ENCODE results near the gene CNGA3.
"Not testable (repeated sequence)": the region's sequence is repeated elsewhere in the genome, so short reads cannot be mapped to it uniquely, and the experiment has no call there.

CNGA3 gene

GRCh38 chr2:98404556-98405250 is 58.4 kb downstream of the CNGA3 start:
- DNase-seq, result no peak

- no peak for DNase-seq
Measured at GRCh38 chr2:98405301-98405700, 59.0 kb downstream of the CNGA3 start.

GRCh38 chr2:98408155-98408554 is 61.9 kb downstream of the CNGA3 start:
- DNase-seq, result no peak

- DNase-seq, result peak; percentile 56
Measured at GRCh38 chr2:98412751-98413458, 66.6 kb downstream of the CNGA3 start.

- not testable (repeated sequence) for DNase-seq
Measured at GRCh38 chr2:98414246-98414645, 68.0 kb downstream of the CNGA3 start.

- not testable (repeated sequence) for DNase-seq
Measured at GRCh38 chr2:98415719-98416248, 69.5 kb downstream of the CNGA3 start.

GRCh38 chr2:98416383-98417159 is 70.3 kb downstream of the CNGA3 start:
- DNase-seq, result no peak

- DNase-seq, result no peak
Measured at GRCh38 chr2:98419544-98419943, 73.3 kb downstream of the CNGA3 start.

GRCh38 chr2:98419977-98420725 is 73.9 kb downstream of the CNGA3 start:
- DNase-seq, result no peak

GRCh38 chr2:98422449-98422848 is 76.2 kb downstream of the CNGA3 start:
- no peak for DNase-seq

GRCh38 chr2:98426771-98427170 is 80.5 kb downstream of the CNGA3 start:
- DNase-seq, result no peak

GRCh38 chr2:98432145-98432544 is 85.9 kb downstream of the CNGA3 start:
- no peak for DNase-seq

- DNase-seq, result no peak
Measured at GRCh38 chr2:98433363-98433964, 87.2 kb downstream of the CNGA3 start.

- no peak for DNase-seq
Measured at GRCh38 chr2:98434492-98434891, 88.2 kb downstream of the CNGA3 start.

- DNase-seq, result not testable (repeated sequence)
Measured at GRCh38 chr2:98435670-98436069, 89.4 kb downstream of the CNGA3 start.

- DNase-seq, result no peak
Measured at GRCh38 chr2:98436734-98437133, 90.5 kb downstream of the CNGA3 start.

GRCh38 chr2:98438190-98439133 is 92.2 kb downstream of the CNGA3 start:
- no peak for DNase-seq

- DNase-seq, result no peak
Measured at GRCh38 chr2:98441706-98442450, 95.6 kb downstream of the CNGA3 start.

- no peak for DNase-seq
Measured at GRCh38 chr2:98442488-98442887, 96.2 kb downstream of the CNGA3 start.

- peak; percentile 59 for DNase-seq
Measured at GRCh38 chr2:98444436-98445176, 98.3 kb downstream of the CNGA3 start, which contains the start of gene INPP4A. Gene INPP4A, plus strand, starts transcription at chr2:98444858. Its CDS starts 75,191 bp downstream, at chr2:98520049.

Data from fibroblast of upper back skin (primary cell).